ENCODE measurements around the gene MPDZ. TPM values are rescaled to one million over a fixed set of nuclear protein-coding genes. Genes with fewer than 3 reads are reported as not detected.

Gene MPDZ
- total and polyA plus RNA-seq, 10 donors, result 3.8 to 42.8 (median 26.8) TPM

DNA sequence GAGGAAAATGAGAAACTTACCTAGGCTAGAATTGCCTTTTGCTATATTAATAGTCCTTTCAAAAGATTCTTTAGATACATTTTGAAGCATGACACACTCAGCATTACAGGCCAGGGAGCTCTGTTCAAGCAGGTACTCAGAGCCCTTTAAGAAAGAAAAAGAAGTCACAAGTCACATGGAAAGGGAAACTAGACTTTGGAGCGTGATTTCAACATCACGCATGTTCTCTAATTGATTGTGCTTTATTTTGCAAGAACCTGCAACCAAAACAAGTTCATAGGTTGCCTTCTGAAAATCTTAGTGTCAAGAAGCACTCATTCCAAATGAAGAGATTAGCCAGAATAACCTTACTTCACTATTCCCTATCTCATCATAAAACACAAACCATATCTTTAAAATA lies 103.8 kb downstream of the MPDZ start:
- no peaks in the 10 kb centered on the region for H3K36me3 ChIP-seq
- intact Hi-C loops (cut with DNase I; ENCODE audit: low total_unique reads), result no loop called here
- WGBS, 5 donors, result 67 to 93% (median 79%) methylated on average over 2 of the region's 2 CpGs

DNA sequence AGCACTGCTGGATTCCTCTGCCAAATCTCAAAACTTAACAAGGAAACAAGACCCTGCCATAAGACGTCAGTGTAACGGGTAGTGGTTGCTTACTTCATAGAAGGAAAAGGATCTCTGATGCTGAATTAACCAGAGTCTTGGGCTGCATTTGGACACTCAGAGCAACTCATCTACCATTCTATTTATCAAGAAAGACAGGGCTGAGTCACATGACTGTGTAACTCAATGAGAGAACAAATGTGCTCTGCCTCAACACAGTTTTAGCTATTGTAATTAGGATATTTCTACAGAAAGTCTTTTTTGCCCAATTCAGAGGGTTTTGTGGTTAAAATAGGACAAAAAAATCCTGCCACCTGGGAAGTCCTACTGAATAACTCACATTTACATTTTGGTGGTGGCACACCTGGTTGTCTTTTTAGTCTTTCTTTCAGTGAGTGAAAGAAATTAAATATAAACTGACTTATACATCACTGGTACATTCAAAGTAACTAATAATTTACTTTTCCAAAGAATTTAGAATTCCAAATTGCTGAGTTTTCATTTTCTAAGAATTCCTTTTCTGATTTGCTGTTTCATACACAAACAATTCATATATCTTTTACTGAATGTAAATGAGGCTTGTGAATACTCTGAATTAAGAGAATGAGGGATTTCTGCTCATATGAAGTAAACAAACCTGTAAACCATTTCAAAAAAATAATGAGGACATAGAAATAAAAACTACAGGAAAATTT lies 104.4 kb downstream of the MPDZ start:
- Histone ChIP-seq H3K4me3 (no peak overlapping the region), H3K27ac (no peak overlapping the region), H3K27me3 (replicated peaks in 1 of 7) (no peaks in the 10 kb centered on the region), H3K4me1 (no peaks in the 10 kb centered on the region), H3K9me3 (no peaks in the 10 kb centered on the region), H3K36me3 (no peaks in the 10 kb centered on the region)
- intact Hi-C loops (cut with DNase I; ENCODE audit: low total_unique reads), result no loop called here
- WGBS, 5 donors, result 93 to 100% (median 97%) methylated on average over 2 of the region's 2 CpGs
- DNase-seq, result no peak
- TF ChIP-seq, protein P1, sequence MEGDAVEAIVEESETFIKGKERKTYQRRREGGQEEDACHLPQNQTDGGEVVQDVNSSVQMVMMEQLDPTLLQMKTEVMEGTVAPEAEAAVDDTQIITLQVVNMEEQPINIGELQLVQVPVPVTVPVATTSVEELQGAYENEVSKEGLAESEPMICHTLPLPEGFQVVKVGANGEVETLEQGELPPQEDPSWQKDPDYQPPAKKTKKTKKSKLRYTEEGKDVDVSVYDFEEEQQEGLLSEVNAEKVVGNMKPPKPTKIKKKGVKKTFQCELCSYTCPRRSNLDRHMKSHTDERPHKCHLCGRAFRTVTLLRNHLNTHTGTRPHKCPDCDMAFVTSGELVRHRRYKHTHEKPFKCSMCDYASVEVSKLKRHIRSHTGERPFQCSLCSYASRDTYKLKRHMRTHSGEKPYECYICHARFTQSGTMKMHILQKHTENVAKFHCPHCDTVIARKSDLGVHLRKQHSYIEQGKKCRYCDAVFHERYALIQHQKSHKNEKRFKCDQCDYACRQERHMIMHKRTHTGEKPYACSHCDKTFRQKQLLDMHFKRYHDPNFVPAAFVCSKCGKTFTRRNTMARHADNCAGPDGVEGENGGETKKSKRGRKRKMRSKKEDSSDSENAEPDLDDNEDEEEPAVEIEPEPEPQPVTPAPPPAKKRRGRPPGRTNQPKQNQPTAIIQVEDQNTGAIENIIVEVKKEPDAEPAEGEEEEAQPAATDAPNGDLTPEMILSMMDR (IDR thresholded peaks at IDR 0.05 in 8 of 11, conservative IDR thresholded peaks at IDR 0.05 in 3 of 11), result no peak
- TF ChIP-seq POLR2A (IDR thresholded peaks at IDR 0.05) (no peak), POLR2AphosphoS5 (IDR thresholded peaks at IDR 0.05) (no peak)

More for the DNA sequence above, 103.8 kb downstream of the MPDZ start:
- Histone ChIP-seq H3K27ac (no peak overlapping the region), H3K27me3 (replicated peaks in 1 of 7) (no peaks in the 10 kb centered on the region), H3K4me1 (no peaks in the 10 kb centered on the region), H3K4me3 (no peak overlapping the region), H3K9me3 (no peaks in the 10 kb centered on the region)
- TF ChIP-seq, protein P1 (IDR thresholded peaks at IDR 0.05 in 8 of 11, conservative IDR thresholded peaks at IDR 0.05 in 3 of 11), result no peak
- TF ChIP-seq POLR2AphosphoS5 (IDR thresholded peaks at IDR 0.05) (no peak), POLR2A (IDR thresholded peaks at IDR 0.05) (no peak)
- no peak for DNase-seq

DNA sequence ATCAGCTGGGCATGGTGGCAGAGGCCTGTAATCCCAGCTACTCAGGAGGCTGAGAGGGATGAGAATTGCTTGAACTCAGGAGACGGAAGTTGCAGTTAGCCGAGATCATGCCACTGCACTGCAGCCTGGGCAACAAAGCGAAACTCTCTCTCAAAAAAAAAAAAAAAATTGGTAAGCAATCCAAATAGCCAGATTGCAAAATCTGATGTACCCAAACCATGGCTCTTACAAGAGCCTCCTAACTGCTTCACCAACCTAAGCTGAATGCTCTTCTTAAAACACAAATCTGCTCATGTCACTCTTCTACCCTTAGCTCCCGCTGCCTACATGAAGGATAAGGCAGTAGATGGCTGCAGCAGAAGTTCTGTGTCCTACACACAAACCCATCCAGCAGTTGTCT lies 105.9 kb downstream of the MPDZ start:
- Histone ChIP-seq H3K36me3 (no peaks in the 10 kb centered on the region), H3K27me3 (replicated peaks in 1 of 7) (no peaks in the 10 kb centered on the region), H3K9me3 (no peaks in the 10 kb centered on the region), H3K4me3 (no peak overlapping the region), H3K27ac (no peak overlapping the region), H3K4me1 (no peaks in the 10 kb centered on the region)
- 90 to 98% (median 91%) methylated on average over 4 of the region's 4 CpGs for WGBS, 5 donors
- no peak for TF ChIP-seq POLR2AphosphoS5 (IDR thresholded peaks at IDR 0.05)
- intact Hi-C loops (cut with DNase I; ENCODE audit: low total_unique reads), result no loop called here
- DNase-seq, result no peak

DNA sequence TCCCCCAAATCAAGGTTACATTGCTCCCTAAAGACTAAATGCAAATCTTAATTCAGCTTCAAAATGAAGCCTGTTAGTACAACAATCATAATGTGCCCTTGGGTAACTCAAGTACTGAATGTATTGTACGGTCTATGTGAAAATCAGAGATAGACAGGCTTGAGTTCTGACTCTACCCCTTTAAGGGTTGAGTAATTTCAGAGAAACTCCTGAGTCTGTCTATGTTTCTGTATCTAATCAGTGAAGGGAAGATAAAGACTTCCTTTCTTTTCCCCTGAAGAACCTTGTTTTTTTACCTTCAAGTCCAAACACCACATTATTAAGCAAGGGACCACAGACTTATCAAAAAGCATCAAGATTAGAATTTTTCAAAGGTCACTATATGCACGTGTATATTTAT lies 108.2 kb downstream of the MPDZ start:
- H3K9me3 ChIP-seq, result no peaks in the 10 kb centered on the region
- intact Hi-C loops (cut with DNase I; ENCODE audit: low total_unique reads), result no loop called here
- H3K27me3 ChIP-seq (replicated peaks in 1 of 7), result no peaks in the 10 kb centered on the region
- no peak overlapping the region for H3K4me3 ChIP-seq
- peaks cover 0 to 4% (median 0%) of the 10 kb centered on the region in 6 donors for H3K36me3 ChIP-seq
- no peak for DNase-seq
- no peak for TF ChIP-seq POLR2A (IDR thresholded peaks at IDR 0.05)
- TF ChIP-seq POLR2AphosphoS5 (IDR thresholded peaks at IDR 0.05), result no peak
- TF ChIP-seq, protein P1 (IDR thresholded peaks at IDR 0.05 in 8 of 11, conservative IDR thresholded peaks at IDR 0.05 in 3 of 11), result no peak
- no peak overlapping the region for H3K27ac ChIP-seq
- no peaks in the 10 kb centered on the region for H3K4me1 ChIP-seq
- WGBS, 5 donors, result 78 to 90% (median 84%) methylated on average over 2 of the region's 2 CpGs
